GM21825 (cell line): Measurements from ENCODE around the gene BRWD1.

Source experiments
- ATAC-seq: cut with Tn5 transposase; IDR thresholded peaks from one replicate; pipeline ENCODE4 v1.9.1; 2021; ENCODE audit warnings: mild to moderate bottlenecking, moderate library complexity; ENCODE audit not compliant: unreplicated experiment

Gene BRWD1

GRCh38 chr21:39204134-39204533, 109.3 kb downstream of the BRWD1 start:
- ATAC-seq, result no peak

DNA sequence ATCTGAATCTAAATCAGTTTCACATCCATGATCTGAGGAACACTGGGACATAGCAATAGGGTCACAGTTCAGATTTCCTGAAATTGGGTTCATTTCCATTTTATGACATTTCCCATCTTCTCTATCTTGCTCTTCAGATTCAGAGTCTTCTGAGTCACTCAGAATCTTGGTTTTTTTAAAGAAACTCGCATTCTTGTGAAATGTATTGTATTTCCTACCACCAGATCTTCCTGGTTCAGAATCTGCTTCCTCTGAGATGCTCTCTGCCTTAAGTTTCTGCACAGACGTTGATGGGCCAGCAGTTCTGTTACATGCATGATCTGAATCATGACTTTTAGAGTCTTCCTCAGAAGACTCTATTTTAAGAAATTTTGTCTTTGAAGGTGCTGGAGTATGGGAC, 114.6 kb downstream of the BRWD1 start:
- ATAC-seq, result no peak

DNA sequence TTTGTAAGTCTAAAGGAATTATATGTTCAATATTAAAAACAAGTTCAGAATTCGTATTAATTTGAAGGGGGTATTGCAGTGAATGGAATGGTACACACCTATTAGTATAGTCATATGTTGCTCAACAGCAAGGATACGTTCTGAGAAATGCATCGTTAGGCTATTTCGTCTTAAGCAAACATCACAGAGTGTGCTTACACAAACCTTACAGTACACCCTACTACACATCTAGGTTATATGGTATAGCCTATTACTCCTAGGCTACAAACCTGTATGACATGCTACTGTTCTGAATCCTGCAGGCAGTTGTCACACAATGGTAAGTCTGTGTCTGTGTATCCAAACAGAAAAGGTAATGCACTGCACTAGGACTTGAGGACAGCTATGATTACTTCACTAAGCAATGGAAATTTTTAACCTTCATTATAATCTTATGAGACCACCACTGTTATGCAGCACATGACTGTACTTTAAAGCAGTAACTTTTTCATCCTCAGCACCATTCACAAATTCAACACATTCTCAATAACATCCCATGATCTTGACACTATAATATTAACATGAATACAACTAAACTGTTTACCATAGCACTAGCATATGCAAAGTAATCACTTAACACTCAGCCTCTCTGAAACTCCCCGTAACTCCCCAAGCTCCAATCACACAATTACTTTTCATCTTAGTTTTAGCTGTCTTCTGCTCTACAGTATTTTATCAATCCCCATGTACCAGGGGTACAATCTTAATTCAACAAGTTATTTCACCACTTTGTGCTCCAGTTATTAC, 115.8 kb downstream of the BRWD1 start:
- ATAC-seq, result no peak

GRCh38 chr21:39196838-39197237, 116.6 kb downstream of the BRWD1 start:
- no peak for ATAC-seq

DNA sequence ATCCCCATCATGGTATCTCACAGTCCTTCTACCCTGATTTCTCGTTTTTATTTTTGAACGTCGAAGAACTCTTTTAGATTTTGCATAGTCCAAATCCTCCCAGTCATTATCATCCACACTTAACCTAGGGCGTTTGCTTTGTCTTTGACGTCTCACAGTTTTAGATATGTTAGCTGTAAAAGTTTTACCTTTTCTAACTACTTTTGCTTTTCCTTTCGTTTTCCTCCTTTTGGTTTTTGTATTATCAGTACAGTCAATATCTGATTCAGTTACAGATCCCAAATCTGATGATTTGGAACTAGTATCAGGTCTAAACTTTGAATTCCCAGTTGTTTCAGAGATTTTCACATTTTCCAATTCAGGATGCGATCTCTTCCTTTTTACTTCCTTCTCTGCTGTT, 117.1 kb downstream of the BRWD1 start:
- ATAC-seq, result no peak

- no peak for ATAC-seq
These were observed 120.1 kb downstream of the BRWD1 start for GRCh38 chr21:39193380-39193779.

DNA sequence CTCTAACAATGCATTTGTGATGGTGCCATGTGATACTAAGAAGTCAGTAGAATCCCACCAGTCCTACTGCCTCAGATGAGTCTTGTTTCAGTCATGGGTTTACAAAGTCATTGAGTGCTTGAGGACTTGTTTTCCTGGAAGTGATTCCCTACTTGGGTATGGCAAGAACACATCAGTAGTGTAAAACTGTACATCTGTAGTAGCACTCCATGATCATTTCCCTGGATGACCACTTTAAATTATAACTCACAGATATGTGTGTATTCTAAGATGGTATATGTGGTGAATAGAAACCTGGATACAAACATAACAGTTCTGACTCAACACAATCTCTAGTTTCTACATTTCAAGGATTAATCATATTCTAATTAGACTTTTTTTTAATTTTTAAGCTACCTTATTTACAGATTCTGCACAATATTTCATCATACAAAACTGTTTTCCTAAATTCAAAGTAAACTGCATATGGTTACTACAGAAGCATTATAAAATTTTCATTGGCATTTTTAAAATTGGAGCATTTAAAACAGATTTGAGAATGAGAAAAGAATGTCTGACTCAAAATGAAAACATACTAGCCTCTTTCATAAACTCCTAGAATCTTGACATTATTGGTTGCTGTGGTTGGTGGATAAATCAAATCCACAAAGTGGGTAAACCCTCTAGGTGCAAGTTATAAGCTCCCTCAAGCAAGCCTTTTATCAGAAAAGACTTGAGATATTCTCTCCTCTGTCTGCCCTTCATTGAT, 123.4 kb downstream of the BRWD1 start:
- no peak for ATAC-seq

- no peak for ATAC-seq
These were observed 124.8 kb downstream of the BRWD1 start for GRCh38 chr21:39188521-39189139.

- ATAC-seq, result no peak
These were observed 126.3 kb downstream of the BRWD1 start for GRCh38 chr21:39187141-39187540.

GRCh38 chr21:39186676-39187075, 126.8 kb downstream of the BRWD1 start:
- no peak for ATAC-seq

- no peak for ATAC-seq
These were observed 128.3 kb downstream of the BRWD1 start for GRCh38 chr21:39185157-39185556.

DNA sequence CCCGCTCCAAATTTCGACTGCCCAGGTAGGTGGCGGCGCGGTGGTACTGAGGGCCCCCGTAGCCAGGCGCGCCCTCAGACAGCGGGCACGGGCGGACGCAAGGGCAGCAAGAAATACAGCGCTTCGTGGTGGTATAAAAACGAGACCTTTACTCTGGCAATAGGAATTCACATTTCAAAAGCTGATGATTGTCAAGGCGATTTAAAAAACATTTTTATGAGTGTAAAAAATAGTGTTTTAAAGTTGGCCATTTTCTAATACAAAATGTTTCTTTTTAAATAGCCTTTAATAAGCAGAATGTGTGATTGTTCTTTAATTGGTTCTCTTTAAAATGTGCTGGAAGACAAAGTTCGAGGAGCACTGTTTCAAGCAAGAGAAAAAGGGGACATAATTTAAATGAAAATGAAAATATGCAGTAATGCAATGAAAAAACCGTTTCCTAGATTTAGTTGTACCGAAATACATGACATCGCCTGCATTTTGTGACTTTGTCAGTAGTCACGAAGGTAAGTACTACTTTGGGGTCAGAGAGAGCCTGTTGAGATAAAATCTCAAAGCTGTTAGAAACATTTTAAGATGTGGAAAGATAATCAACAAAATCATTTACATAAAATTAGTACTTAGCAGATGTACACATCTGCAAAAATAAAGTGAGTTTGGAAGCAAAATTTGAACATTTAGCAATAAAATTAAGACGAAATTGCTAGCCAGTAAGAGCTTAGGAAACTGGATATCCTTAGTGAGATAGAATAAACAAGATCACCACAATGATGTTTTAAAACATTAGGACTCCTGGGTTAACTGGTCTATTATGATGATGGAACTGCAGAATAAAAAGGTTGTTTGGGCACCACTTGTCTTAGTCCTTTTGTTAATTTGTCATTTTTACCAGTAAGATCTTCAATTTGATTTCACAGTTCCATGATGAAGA, 129.1 kb downstream of the BRWD1 start:
- ATAC-seq, result no peak

DNA sequence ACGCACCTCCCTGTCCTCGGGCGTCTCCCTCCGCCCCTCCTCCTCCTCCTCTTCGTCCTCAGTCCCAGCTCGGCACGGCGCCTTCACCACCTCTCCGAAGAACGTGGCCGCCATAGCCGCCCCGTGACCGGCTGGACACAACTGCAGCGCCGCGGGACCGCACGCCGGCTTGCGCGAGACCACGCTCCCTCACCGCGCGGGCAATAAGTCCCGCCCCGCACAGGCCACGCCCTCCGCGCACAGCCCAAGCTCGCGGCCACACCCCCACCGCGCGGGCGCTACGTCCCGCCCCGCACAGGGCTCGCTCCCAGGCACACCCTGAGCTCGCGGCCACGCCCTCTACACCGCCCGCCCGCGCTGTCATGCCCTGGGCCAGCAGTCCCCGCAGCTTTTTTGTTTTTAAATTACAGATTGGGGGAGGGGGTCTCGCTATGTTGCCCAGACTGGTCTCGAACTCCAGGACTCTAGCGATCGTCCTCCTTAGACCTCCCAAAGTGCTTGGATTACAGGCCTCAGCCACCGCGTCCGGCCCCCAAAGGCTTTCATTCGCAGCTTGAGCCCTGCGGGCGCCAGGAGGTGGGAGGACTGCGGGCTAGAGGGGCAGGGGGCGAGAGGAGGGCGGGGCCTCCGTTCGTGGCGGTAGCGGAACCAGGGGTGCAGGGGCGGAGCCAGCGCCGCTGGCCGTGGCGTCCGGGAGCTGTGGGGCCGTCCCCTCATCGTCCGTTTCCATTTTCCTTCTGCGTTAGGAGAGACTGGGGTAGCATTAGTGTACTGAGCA, 130.0 kb downstream of the BRWD1 start, which contains the start of gene PSMG1:
TSS of gene PSMG1 (minus strand) at position 180 of the 778 bp plus-strand sequence. CDS start at position 114, 66 bp downstream.
- ATAC-seq, result peak; percentile 79

DNA sequence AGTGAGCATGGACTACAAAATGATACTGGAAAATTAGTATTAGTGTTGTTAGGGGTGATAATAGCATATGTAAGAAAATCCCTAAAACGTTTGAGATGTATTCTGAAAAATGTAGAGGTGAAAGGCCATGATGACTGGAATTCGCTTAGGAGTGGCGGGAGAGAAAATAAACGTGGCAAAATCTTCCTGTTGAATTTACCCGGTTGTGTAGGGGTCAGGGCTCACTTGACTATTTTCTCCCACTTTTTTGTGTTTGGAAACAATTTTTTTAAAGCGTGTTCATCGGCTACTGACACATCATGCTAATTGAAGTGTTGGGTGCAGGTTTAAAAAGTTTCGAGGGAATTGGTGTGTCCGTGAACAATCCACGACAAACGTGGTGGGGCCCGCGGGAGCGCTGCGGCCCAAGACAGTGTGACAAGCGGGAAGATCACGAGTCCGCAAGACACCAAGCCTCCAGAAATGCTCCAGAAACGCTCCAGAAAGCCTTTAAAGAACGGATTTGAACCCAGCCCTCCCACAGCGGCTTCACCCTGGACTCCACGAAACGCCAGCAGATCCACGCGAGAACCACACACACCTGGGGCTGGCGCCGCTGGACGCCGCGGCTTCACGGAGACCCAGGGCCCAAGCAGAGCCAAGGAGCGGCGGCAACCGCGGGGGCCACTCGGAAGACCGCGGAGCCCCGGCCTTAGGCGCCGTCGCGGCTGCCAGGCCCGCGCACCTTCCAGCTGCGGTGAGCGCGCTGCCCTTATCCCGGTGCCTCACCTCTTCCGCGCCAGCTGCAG, 130.8 kb downstream of the BRWD1 start:
- peak; percentile 31 for ATAC-seq

GRCh38 chr21:39182016-39182415, 131.4 kb downstream of the BRWD1 start:
- ATAC-seq, result no peak

DNA sequence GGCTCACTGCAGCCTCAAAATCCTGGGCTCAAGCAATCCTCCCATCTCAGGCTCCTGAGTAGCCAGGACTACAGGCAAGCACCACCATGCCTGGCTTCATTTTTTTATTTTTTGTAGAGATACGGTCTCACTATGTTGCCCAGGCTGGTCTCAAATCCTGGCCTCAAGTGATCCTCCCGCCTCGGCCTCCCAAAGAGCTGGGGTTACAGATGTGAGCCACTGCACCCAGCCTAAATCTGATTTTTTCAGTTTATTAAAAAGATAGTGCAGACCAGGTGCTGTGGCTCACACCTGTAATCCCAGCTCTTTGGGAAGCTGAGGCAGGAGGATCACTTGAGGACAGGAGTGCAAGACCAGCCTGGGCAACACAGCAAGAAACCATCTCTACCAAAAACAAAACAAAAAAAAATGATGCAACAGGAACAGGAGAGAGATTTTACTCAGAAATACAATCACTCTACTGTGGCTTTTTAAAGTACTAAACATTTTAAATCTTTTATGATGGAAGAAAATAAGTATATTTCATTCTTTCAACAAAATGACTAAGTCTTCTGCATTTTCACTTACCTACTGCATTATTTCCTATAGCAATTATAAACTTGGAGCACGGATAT, 132.1 kb downstream of the BRWD1 start:
- no peak for ATAC-seq

DNA sequence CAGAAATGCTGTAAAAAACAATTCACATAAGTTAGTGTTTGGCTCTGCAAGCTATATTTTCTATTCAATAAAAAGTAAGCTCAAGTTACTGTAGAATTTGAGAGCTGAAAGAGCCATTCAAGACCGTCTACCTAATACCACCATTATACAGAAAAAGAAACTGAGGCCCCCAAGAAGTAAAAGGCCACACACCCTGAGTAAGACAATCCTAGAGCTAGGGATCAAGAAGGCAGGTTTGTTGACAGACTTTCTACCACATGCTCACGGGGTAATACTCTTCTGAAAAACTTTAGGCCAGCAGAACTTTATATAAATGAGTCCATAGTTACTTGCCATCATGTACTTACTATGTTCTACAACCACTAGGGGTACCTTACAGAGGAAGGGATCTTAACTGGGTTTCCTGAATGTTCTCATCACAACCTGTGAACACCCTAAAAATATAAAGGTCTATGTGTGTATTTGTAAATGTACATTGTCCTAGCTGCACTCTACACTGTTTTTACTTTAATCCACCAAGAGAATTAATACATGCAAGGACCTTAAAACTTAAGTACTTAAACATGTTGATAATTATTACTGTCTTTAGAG, 132.9 kb downstream of the BRWD1 start:
- ATAC-seq, result no peak

DNA sequence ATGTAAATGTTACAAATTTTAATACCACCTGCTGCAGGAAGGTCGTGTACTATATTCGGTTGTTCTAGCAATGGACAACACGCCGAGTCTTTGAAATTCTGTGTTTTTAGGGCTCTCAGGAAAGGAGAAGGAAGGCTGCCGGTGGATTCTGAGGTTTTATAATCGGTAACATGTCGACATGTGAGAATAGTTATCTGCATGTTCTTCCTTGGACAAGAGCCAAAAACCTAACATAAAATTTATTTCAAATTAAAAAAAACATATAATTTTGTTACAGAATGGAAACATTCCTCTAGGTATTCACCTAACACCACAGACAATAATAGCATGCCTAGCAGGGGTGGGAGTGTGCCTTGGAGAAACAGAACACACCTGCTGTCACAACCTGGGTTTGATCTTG, 135.0 kb downstream of the BRWD1 start:
- ATAC-seq, result no peak
